WI38 (cell line): ENCODE measurements around the gene FAT2.

Source experiments
- H3K4me3 ChIP-seq: 2 replicates; pipeline ENCODE4 v1.5.1; 2011; ENCODE audit warnings: low read depth, mild to moderate bottlenecking, control low read depth, low read length
- CTCF ChIP-seq: IDR thresholded peaks from 2 replicates; pipeline ENCODE4 v1.5.1; 2012; ENCODE audit warnings: low read depth, mild to moderate bottlenecking, control low read depth, low read length

Gene FAT2

GRCh38 chr5:151570512-151571269 is 20.4 kb downstream of the FAT2 start:
- TF ChIP-seq CTCF = no peak
- no peak overlapping the region for H3K4me3 ChIP-seq

GRCh38 chr5:151570058-151570457 is 21.1 kb downstream of the FAT2 start:
- no peak for TF ChIP-seq CTCF
- H3K4me3 ChIP-seq = no peak overlapping the region

GRCh38 chr5:151569132-151570046 is 21.7 kb downstream of the FAT2 start:
- no peak for TF ChIP-seq CTCF
- no peak overlapping the region for H3K4me3 ChIP-seq

- TF ChIP-seq CTCF = no peak
- no peak overlapping the region for H3K4me3 ChIP-seq
These were observed 23.1 kb downstream of the FAT2 start for GRCh38 chr5:151568036-151568435.

GRCh38 chr5:151565971-151566370 is 25.2 kb downstream of the FAT2 start:
- no peak overlapping the region for H3K4me3 ChIP-seq
- no peak for TF ChIP-seq CTCF

- no peak overlapping the region for H3K4me3 ChIP-seq
- TF ChIP-seq CTCF = no peak
These were observed 29.0 kb downstream of the FAT2 start for GRCh38 chr5:151562019-151562707.

GRCh38 chr5:151557951-151558350 is 33.2 kb downstream of the FAT2 start:
- H3K4me3 ChIP-seq = no peak overlapping the region
- no peak for TF ChIP-seq CTCF
